GM12891 (cell line): ENCODE data around the gene PCK2.

ENCODE experiments used
- POLR2A ChIP-seq: IDR thresholded peaks from 2 replicates; pipeline ENCODE4 v1.6.1; 2011; ENCODE audit warnings: low read depth, low read length, control low read depth
- POLR2AphosphoS5 ChIP-seq: IDR thresholded peaks from 2 replicates; pipeline ENCODE4 v1.6.1; 2011; ENCODE audit warnings: low read depth, low read length, control low read depth

GRCh38 chr14:24072881-24073877, 20.9 kb upstream of the PCK2 start:
- no peak for TF ChIP-seq POLR2A
- no peak for TF ChIP-seq POLR2AphosphoS5
